Upper lobe of left lung (tissue), 4 donors: ENCODE measurements around the gene ARIH1.

ENCODE experiments used
- POLR2A ChIP-seq, 4 donors: fragments of 450-650 bp; IDR thresholded peaks; one replicate each; pipeline ENCODE4 v1.5.1; 2016 to 2017; ENCODE audit warnings: antibody characterized with exemption in 4 of 4, mild to moderate bottlenecking in 2 of 4
- POLR2AphosphoS5 ChIP-seq, 2 donors: sonication (generic); formaldehyde crosslinking; IDR thresholded peaks; one replicate each; pipeline ENCODE4 v1.5.1; 2017; ENCODE audit warnings: antibody characterized with exemption in 2 of 2
- TF ChIP-seq, protein P1 (sequence below), 6 experiments: fragments of 450-650 bp in 4 of 6; fragments of 200-600 bp in 2 of 6; sonication (generic) in 2 of 6; IDR thresholded peaks; one replicate each; pipeline ENCODE4 v1.5.1; 2016 to 2019; ENCODE audit warnings: antibody characterized with exemption in 6 of 6

DNA sequence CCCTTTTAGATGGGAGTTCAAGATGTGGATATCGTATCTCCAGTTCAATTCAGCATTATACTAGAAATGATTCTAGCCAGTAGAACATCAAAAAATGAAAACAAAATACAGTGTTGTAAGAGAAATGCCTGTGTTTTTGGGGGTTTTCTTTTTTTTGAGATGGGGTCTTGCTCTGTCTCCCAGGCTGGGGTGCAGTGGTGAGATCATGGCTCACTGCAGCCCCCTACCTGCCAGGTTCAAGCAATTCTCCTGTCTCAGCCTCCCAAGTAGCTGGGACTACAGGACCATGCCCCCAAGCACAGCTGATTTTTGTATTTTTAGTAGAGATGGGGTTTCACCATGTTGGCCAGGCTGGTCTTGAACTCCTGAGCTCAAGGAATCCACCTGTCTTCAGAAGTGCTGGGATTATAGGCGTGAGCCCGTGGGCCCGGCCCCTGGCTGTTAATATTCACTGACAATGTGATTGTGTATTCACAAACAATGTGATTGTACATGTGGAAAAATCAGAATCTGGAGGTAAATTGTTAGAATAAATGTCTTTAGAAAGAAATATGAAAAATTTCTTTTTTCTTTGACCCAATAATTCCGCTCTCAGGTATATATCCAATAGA lies 59.0 kb downstream of the ARIH1 start:
- TF ChIP-seq, protein P1, sequence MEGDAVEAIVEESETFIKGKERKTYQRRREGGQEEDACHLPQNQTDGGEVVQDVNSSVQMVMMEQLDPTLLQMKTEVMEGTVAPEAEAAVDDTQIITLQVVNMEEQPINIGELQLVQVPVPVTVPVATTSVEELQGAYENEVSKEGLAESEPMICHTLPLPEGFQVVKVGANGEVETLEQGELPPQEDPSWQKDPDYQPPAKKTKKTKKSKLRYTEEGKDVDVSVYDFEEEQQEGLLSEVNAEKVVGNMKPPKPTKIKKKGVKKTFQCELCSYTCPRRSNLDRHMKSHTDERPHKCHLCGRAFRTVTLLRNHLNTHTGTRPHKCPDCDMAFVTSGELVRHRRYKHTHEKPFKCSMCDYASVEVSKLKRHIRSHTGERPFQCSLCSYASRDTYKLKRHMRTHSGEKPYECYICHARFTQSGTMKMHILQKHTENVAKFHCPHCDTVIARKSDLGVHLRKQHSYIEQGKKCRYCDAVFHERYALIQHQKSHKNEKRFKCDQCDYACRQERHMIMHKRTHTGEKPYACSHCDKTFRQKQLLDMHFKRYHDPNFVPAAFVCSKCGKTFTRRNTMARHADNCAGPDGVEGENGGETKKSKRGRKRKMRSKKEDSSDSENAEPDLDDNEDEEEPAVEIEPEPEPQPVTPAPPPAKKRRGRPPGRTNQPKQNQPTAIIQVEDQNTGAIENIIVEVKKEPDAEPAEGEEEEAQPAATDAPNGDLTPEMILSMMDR (IDR thresholded peaks at IDR 0.05), result peak in 2 of 6 experiments; percentile 33 to 34
- TF ChIP-seq POLR2A (IDR thresholded peaks at IDR 0.05) (no peak), POLR2AphosphoS5 (IDR thresholded peaks at IDR 0.05) (no peak)
